K562 (cell line): ENCODE data around the gene GDAP2. TPM values are rescaled to one million over a fixed set of nuclear protein-coding genes. Genes with fewer than 3 reads are reported as not detected.

Source experiments
- CEBPG ChIP-seq, 3 experiments: fragments of 200-800 bp in 1 of 3; sonication (Bioruptor generic) in 1 of 3; sonication (generic) in 1 of 3; formaldehyde crosslinking in 1 of 3; IDR thresholded peaks in 2 of 3; conservative IDR thresholded peaks in 1 of 3; 2 replicates each; pipeline versions ENCODE4 v1.6.1 to v1.8.0; 2016 to 2022; ENCODE audit warnings: missing compliant biosample characterization in 2 of 3, missing genetic modification characterization in 2 of 3, mild to moderate bottlenecking in 1 of 3, missing genetic modification reagents in 1 of 3
- ELF2 ChIP-seq: fragments of 250-450 bp; sonication (Bioruptor Pico); IDR thresholded peaks from 2 replicates; pipeline ENCODE4 v1.5.0; 2021; ENCODE audit warnings: mild to moderate bottlenecking
- EP400 ChIP-seq: fragments of 450-650 bp; IDR thresholded peaks from 2 replicates; pipeline ENCODE4 v1.6.1; 2017; ENCODE audit warnings: antibody characterized with exemption, mild to moderate bottlenecking, moderate library complexity
- GATAD2A ChIP-seq: fragments of 450-650 bp; IDR thresholded peaks from 2 replicates; pipeline ENCODE4 v1.6.1; 2017
- HNRNPL ChIP-seq: fragments of 200-400 bp; formaldehyde crosslinking; IDR thresholded peaks from 2 replicates; pipeline ENCODE4 v1.6.1; 2017; ENCODE audit warnings: low read depth, mild to moderate bottlenecking, low read length
- IRF1 ChIP-seq: sonication (generic); formaldehyde crosslinking; IDR thresholded peaks from 2 replicates; pipeline ENCODE4 v1.8.0; 2022; ENCODE audit warnings: missing genetic modification reagents, mild to moderate bottlenecking, borderline replicate concordance
- JUN ChIP-seq, 2 experiments: sonication (generic) in 1 of 2; formaldehyde crosslinking in 1 of 2; IDR thresholded peaks; 2 replicates each; pipeline versions ENCODE4 v1.6.1 to v1.8.0; 2012 to 2022; ENCODE audit warnings: borderline replicate concordance in 2 of 2, mild to moderate bottlenecking in 2 of 2, improper control_type of control experiment in 1 of 2, low read depth in 1 of 2, low read length in 1 of 2, missing genetic modification reagents in 1 of 2
- KAT2B ChIP-seq: IDR thresholded peaks from one replicate; pipeline ENCODE4 v1.6.1; 2012; ENCODE audit warnings: low read depth, mild to moderate bottlenecking, control low read depth, inconsistent platforms, low read length, moderate library complexity
- MAFK ChIP-seq: IDR thresholded peaks from 2 replicates; pipeline ENCODE4 v1.6.1; 2011; ENCODE audit warnings: low read length, improper control_type of control experiment
- MAX ChIP-seq: sonication (generic); formaldehyde crosslinking; IDR thresholded peaks from 2 replicates; pipeline ENCODE4 v1.9.0; 2022; ENCODE audit warnings: mild to moderate bottlenecking, missing genetic modification reagents
- MIER1 ChIP-seq: fragments of 450-650 bp; IDR thresholded peaks from 2 replicates; pipeline ENCODE4 v1.6.1; 2016; ENCODE audit warnings: antibody characterized with exemption, mild to moderate bottlenecking, low read depth
- PML ChIP-seq: IDR thresholded peaks from 2 replicates; pipeline ENCODE4 v1.6.1; 2012; ENCODE audit warnings: low read length, inconsistent platforms
- PREB ChIP-seq: sonication (generic); formaldehyde crosslinking; IDR thresholded peaks from 2 replicates; pipeline ENCODE4 v1.8.1; 2023; ENCODE audit warnings: mild to moderate bottlenecking, missing genetic modification reagents
- RBM25 ChIP-seq: fragments of 200-400 bp; formaldehyde crosslinking; IDR thresholded peaks from 2 replicates; pipeline ENCODE4 v1.6.1; 2018; ENCODE audit warnings: low read length, low read depth, moderate library complexity; ENCODE audit not compliant: severe bottlenecking
- TOE1 ChIP-seq, 2 experiments: fragments of 450-650 bp in 1 of 2; sonication (generic) in 1 of 2; formaldehyde crosslinking in 1 of 2; IDR thresholded peaks; 2 replicates each; pipeline versions ENCODE4 v1.7.1 to v1.8.0; 2016 to 2022; ENCODE audit warnings: borderline replicate concordance in 2 of 2, mild to moderate bottlenecking in 2 of 2, antibody characterized with exemption in 1 of 2, inconsistent platforms in 1 of 2, low read depth in 1 of 2, missing genetic modification reagents in 1 of 2, moderate library complexity in 1 of 2
- ZNF121 ChIP-seq: sonication (generic); formaldehyde crosslinking; conservative IDR thresholded peaks from 2 replicates; pipeline ENCODE4 v1.8.0; 2022; ENCODE audit warnings: missing genetic modification reagents
- ZNF347 ChIP-seq: fragments of 450-650 bp; formaldehyde crosslinking; IDR thresholded peaks from 2 replicates; pipeline ENCODE4 v1.4.0; 2020; ENCODE audit warnings: low read depth, mild to moderate bottlenecking, moderate library complexity
- ZNF561 ChIP-seq: fragments of 450-650 bp; formaldehyde crosslinking; conservative IDR thresholded peaks from 2 replicates; pipeline ENCODE4 v1.4.0; 2020; ENCODE audit warnings: mild to moderate bottlenecking, moderate library complexity
- ZNF707 ChIP-seq: fragments of 250-450 bp; sonication (Bioruptor Pico); conservative IDR thresholded peaks from 2 replicates; pipeline ENCODE4 v1.8.0; 2022; ENCODE audit warnings: inconsistent platforms, mild to moderate bottlenecking, moderate library complexity
- polyA plus RNA-seq, 8 experiments: library from polyadenylated mRNA; depleted of rRNA in 4 of 8; stranded (reverse) in 5 of 8; unstranded in 3 of 8; fragments of >200 nt; fragmentation: Nextera tagmentation in 2 of 8; fragmentation: Illumina TruSeq in 1 of 8; extraction: Ambion mirVana in 2 of 8; extraction: Trizol in 1 of 8; gene quantifications; 2 replicates each; pipeline versions ENCODE4 v1.2.1 to v1.2.3, GENCODE V29; 2011 to 2014; ENCODE audit warnings: inconsistent platforms in 1 of 8, missing spikeins in 1 of 8
- total RNA-seq, 7 experiments: library from RNA; depleted of rRNA in 6 of 7; stranded (reverse); fragments of >200 nt in 6 of 7; fragmentation: Illumina TruSeq in 2 of 7; extraction: Trizol in 2 of 7; gene quantifications; 2 replicates each; pipeline versions ENCODE4 v1.2.1 to v1.2.3, GENCODE V29; 2011 to 2021; ENCODE audit warnings: low replicate concordance in 1 of 7
- TF ChIP-seq, protein P1 (sequence below): conservative IDR thresholded peaks from 2 replicates; pipeline ENCODE4 v1.6.1; 2011; ENCODE audit warnings: low read depth, mild to moderate bottlenecking, low read length; ENCODE audit not compliant: control insufficient read depth
- TF ChIP-seq, protein P2 (sequence below): fragments of 250-450 bp; sonication (Bioruptor Pico); IDR thresholded peaks from 2 replicates; pipeline ENCODE4 v1.8.0; 2022; ENCODE audit warnings: moderate library complexity, mild to moderate bottlenecking, inconsistent platforms

GDAP2 gene
- total and polyA plus RNA-seq, 9 of the 15 experiments (the other 6 are each of a cell fraction or from before 2014, with no cell fraction given): 4.1 to 23.1 (median 13.2) TPM

DNA sequence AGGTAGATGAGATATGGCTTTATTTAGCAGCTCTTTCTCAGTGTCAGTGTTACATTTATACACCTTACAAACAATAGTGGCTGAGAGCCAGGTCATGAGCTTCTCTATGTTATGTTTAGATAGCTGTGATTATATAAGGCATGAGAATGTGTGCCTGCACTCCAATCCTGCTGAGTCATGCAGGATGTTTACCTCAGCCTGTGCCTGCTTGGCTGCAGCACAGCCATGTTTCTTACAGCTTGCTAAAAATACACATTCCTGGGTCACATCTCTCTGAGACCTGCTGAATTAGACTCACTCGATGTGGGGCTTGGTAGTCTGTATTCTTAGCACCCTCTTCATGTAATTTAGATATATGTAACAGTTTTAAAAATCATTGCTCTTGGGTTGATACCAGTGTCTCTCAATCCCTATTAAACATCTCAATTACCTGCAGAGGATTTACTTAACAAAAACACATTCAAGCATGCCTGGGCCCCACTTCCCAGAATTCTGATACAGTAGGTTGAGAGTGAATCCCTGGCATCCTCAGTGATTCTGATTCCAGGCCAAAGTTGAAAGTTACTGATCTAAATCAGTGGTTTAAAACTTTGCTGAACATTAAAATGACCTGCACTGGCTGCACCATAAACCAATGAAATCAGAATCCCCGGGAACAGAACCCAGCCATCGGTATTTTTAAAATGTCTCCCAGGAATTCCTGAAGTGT is 107.5 kb downstream of the GDAP2 start (continued):
- 0 out of 2 replicates have a peak, but pooled peaks have one; percentile 17 for TF ChIP-seq TOE1 (IDR thresholded peaks at IDR 0.05; ENCODE audit: borderline replicate concordance)
- TF ChIP-seq TOE1 (CRISPR knock-in tag; IDR thresholded peaks at IDR 0.05; ENCODE audit: borderline replicate concordance, low read depth): no peak
- no peak for TF ChIP-seq ZNF707 (CRISPR knock-in tag)
- TF ChIP-seq, protein P1, sequence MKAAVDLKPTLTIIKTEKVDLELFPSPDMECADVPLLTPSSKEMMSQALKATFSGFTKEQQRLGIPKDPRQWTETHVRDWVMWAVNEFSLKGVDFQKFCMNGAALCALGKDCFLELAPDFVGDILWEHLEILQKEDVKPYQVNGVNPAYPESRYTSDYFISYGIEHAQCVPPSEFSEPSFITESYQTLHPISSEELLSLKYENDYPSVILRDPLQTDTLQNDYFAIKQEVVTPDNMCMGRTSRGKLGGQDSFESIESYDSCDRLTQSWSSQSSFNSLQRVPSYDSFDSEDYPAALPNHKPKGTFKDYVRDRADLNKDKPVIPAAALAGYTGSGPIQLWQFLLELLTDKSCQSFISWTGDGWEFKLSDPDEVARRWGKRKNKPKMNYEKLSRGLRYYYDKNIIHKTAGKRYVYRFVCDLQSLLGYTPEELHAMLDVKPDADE: no peak
- TF ChIP-seq PREB: no peak
- TF ChIP-seq ELF2 (CRISPR knock-in tag): no peak
- TF ChIP-seq MAFK: peak; percentile 84
- TF ChIP-seq, protein P2, sequence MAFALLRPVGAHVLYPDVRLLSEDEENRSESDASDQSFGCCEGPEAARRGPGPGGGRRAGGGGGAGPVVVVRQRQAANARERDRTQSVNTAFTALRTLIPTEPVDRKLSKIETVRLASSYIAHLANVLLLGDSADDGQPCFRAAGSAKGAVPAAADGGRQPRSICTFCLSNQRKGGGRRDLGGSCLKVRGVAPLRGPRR (CRISPR knock-in tag): no peak
- TF ChIP-seq CEBPG (CRISPR knock-in tag; IDR thresholded peaks at IDR 0.05): no peak
- TF ChIP-seq CEBPG (tag; conservative IDR thresholded peaks at IDR 0.05 in 1 of 2, IDR thresholded peaks at IDR 0.05 in 1 of 2): no peak
- no peak for TF ChIP-seq IRF1 (CRISPR knock-in tag)
- no peak for TF ChIP-seq GATAD2A
- TF ChIP-seq ZNF121 (CRISPR knock-in tag): no peak
- no peak for TF ChIP-seq PML
- TF ChIP-seq KAT2B: no peak
- TF ChIP-seq RBM25: no peak
- no peak for TF ChIP-seq EP400
- no peak for TF ChIP-seq JUN (IDR thresholded peaks at IDR 0.05; ENCODE audit: borderline replicate concordance, low read depth, low read length)
- TF ChIP-seq JUN (CRISPR knock-in tag; IDR thresholded peaks at IDR 0.05; ENCODE audit: borderline replicate concordance): no peak
- no peak for TF ChIP-seq HNRNPL
- TF ChIP-seq MAX (CRISPR knock-in tag): no peak
- no peak for TF ChIP-seq ZNF561 (CRISPR knock-in tag)
- no peak for TF ChIP-seq MIER1
- 0 out of 2 replicates have a peak, but pooled peaks have one; percentile 40 for TF ChIP-seq ZNF347 (CRISPR knock-in tag)
